Neural cell (in vitro differentiated cells): ENCODE results near the gene CDKAL1.
A peak's percentile ranks its signal among the peaks of the same experiment; 100 is the strongest.

Source experiments
- CTCF ChIP-seq: fragments of 450-650 bp; IDR thresholded peaks from 2 replicates; pipeline ENCODE4 v1.5.1; 2014; ENCODE audit warnings: antibody characterized with exemption, mild to moderate bottlenecking, moderate library complexity; ENCODE audit not compliant: poor library complexity, severe bottlenecking
- EZH2 ChIP-seq: fragments of 200-600, 300-800 bp; shearing (Covaris generic), sonication (generic); IDR thresholded peaks from 2 replicates; pipeline ENCODE4 v1.6.1; 2014; ENCODE audit warnings: antibody characterized with exemption, low read length, borderline replicate concordance, mild to moderate bottlenecking; ENCODE audit not compliant: insufficient read depth, poor library complexity, severe bottlenecking
- POLR2AphosphoS5 ChIP-seq: IDR thresholded peaks from 2 replicates; pipeline ENCODE4 v1.6.1; 2012
- RAD21 ChIP-seq: fragments of 450-650 bp; conservative IDR thresholded peaks from 2 replicates; pipeline ENCODE4 v1.6.1; 2014; ENCODE audit warnings: antibody characterized with exemption, mild to moderate bottlenecking, moderate library complexity
- TAF1 ChIP-seq: IDR thresholded peaks from 2 replicates; pipeline ENCODE4 v1.6.1; 2012; ENCODE audit warnings: low read depth
- TF ChIP-seq, protein P1 (sequence below): IDR thresholded peaks from 2 replicates; pipeline ENCODE4 v1.6.1; 2012; ENCODE audit warnings: borderline replicate concordance

DNA sequence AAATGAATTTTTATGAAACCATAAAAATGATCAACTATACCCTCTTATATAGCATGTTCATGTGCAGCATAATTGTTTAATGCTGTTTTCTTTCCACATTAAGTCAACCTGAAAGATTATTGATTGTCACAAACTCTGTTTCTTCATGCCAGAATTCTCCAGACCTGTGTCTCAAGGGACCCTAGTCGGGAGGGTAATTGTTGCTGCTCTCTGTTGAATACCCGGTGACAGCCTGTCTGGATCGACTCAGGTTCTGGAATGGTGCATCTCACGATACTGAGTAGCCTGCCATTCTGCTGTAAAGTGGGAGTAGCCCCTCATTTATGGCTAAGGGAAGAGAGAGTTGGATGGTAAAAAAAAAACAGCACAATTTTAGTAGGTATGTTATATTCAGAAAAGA, 609.4 kb downstream of the CDKAL1 start:
- TF ChIP-seq CTCF (no peak), RAD21 (no peak), TAF1 (no peak), EZH2 (no peak), POLR2AphosphoS5 (peak; percentile 30)
- TF ChIP-seq, protein P1, sequence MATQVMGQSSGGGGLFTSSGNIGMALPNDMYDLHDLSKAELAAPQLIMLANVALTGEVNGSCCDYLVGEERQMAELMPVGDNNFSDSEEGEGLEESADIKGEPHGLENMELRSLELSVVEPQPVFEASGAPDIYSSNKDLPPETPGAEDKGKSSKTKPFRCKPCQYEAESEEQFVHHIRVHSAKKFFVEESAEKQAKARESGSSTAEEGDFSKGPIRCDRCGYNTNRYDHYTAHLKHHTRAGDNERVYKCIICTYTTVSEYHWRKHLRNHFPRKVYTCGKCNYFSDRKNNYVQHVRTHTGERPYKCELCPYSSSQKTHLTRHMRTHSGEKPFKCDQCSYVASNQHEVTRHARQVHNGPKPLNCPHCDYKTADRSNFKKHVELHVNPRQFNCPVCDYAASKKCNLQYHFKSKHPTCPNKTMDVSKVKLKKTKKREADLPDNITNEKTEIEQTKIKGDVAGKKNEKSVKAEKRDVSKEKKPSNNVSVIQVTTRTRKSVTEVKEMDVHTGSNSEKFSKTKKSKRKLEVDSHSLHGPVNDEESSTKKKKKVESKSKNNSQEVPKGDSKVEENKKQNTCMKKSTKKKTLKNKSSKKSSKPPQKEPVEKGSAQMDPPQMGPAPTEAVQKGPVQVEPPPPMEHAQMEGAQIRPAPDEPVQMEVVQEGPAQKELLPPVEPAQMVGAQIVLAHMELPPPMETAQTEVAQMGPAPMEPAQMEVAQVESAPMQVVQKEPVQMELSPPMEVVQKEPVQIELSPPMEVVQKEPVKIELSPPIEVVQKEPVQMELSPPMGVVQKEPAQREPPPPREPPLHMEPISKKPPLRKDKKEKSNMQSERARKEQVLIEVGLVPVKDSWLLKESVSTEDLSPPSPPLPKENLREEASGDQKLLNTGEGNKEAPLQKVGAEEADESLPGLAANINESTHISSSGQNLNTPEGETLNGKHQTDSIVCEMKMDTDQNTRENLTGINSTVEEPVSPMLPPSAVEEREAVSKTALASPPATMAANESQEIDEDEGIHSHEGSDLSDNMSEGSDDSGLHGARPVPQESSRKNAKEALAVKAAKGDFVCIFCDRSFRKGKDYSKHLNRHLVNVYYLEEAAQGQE = no peak
